Left kidney (tissue), 8 donors: ENCODE results near the gene ECHS1. TPM values are rescaled to one million over a fixed set of nuclear protein-coding genes. Genes with fewer than 3 reads are reported as not detected.
A peak's percentile ranks its signal among the peaks of the same experiment; 100 is the strongest.
"Not testable (repeated sequence)": the region's sequence is repeated elsewhere in the genome, so short reads cannot be mapped to it uniquely, and the experiment has no call there.

Experiments
- DNase-seq: peaks from one replicate; pipeline ENCODE4 v3.0.0-alpha.2; 2013
- long read RNA-seq, 8 donors: transcript quantifications; one replicate each; lab custom pipeline, GENCODE V29; 2026
- polyA plus RNA-seq: library from polyadenylated mRNA; unstranded; fragments of 120-200 nt; gene quantifications from one replicate; pipeline ENCODE4 v1.2.1, GENCODE V29; 2013; ENCODE audit not compliant: insufficient read length

Gene ECHS1
- 128 TPM for polyA plus RNA-seq
- long read RNA-seq, donor 1, transcript ECHS1-201 (8 exons, 1,617 nt), result major isoform, 116 of 215 reads
- long read RNA-seq, donor 1, partial matches to known transcripts, result 99 of 215 reads
- long read RNA-seq, donor 1, other reads (novel, unspliced or antisense), result 0 of 215 reads
- long read RNA-seq, donor 2, transcript ECHS1-201 (8 exons, 1,617 nt), result major isoform, 88 of 140 reads
- long read RNA-seq, donor 2, partial matches to known transcripts, result 52 of 140 reads
- long read RNA-seq, donor 2, other reads (novel, unspliced or antisense), result 0 of 140 reads
- long read RNA-seq, donor 3, transcript ECHS1-201 (8 exons, 1,617 nt), result major isoform, 99 of 120 reads
- long read RNA-seq, donor 3, partial matches to known transcripts, result 21 of 120 reads
- long read RNA-seq, donor 3, other reads (novel, unspliced or antisense), result 0 of 120 reads
- long read RNA-seq, donor 4, transcript ECHS1-201 (8 exons, 1,617 nt), result major isoform, 5 of 15 reads
- long read RNA-seq, donor 4, partial matches to known transcripts, result 10 of 15 reads
- long read RNA-seq, donor 4, other reads (novel, unspliced or antisense), result 0 of 15 reads
- long read RNA-seq, donor 5, transcript ECHS1-201 (8 exons, 1,617 nt), result major isoform, 158 of 195 reads
- long read RNA-seq, donor 5, partial matches to known transcripts, result 37 of 195 reads
- long read RNA-seq, donor 5, other reads (novel, unspliced or antisense), result 0 of 195 reads
- long read RNA-seq, donor 6, transcript ECHS1-201 (8 exons, 1,617 nt), result major isoform, 89 of 203 reads
- long read RNA-seq, donor 6, partial matches to known transcripts, result 93 of 203 reads
- long read RNA-seq, donor 6, other reads (novel, unspliced or antisense), result 21 of 203 reads
- long read RNA-seq, donor 7, transcript ECHS1-201 (8 exons, 1,617 nt), result major isoform, 123 of 167 reads
- long read RNA-seq, donor 7, partial matches to known transcripts, result 44 of 167 reads
- long read RNA-seq, donor 7, other reads (novel, unspliced or antisense), result 0 of 167 reads
- long read RNA-seq, donor 8, transcript ECHS1-201 (8 exons, 1,617 nt), result major isoform, 46 of 58 reads
- long read RNA-seq, donor 8, partial matches to known transcripts, result 12 of 58 reads
- long read RNA-seq, donor 8, other reads (novel, unspliced or antisense), result 0 of 58 reads

DNA sequence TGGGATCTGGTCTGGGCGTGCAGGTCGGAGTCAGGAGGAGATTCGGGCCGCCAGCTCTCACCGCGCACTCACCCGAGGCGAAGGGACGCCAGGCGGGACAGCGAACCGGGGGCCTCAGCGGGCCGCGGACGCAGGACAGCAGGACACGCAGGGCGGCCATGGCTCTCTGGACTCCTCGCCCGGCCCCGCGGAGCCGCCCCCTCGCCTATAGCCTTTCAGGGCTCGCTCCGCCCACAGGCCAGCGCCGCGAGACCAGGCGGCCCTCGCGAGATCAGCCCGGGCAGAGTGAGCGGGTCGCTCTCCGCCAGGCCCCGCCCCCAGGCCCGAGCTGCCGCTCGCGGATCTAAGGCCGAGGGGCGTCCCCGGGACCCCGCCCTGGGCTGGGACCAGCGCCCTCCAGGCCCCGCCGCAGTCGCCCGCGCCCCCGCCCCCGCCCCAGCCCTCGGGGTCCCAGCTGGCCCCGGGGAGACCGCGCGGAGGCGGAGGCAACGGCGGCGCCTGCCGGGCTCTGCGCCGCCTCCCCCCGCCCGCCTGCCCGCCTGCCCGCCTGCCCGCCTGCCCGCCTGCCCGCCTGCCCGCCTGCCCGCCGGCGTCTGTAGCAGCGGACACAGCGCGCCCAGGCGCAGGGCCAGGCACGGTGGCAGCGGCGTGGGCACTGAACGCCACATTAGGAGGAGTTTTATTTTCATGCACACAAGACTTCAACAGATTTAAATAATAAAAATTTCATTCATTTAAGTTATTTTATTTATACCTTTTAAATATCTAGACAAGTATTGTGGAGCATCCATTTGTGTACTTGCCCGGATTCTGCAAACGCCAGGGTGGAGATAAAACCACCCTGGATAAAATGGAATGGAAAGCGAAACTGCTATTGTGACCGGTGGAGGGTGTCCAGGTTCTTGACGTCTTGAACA lies at the start of gene ECHS1:
Gene ECHS1, minus strand, starts transcription at position 181 of the 917 bp plus-strand sequence. Its CDS starts 21 bp downstream, at position 160.
- peak; percentile 92 for DNase-seq

DNA sequence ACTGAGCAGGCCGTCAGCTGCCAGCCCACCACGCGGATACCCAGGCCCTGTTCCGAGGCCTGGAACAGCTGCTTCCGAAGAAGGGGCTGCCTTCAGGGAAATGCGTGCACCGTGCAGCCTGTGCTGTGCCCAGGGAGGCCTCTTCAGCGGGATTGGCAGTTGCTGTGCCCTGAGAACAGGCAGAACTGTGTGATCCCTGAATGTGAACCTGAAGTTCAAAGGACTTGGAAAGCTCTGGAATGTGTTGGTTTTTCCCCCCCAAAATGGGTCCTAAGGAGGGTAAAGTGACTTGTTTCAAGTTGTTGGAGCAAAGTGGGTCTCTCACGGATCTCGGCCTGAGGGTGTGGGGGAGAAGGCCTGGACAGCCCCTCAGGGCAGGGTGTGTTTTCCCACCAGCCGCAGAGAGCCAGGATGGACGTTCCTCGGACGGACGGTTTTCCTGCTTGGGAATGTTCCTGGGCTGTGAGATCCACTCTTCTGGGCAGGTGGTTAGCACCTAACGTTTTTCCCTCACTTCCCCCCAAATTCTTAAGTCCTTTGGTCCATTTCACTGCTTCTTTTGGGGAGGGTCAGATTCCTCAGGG lies 49.2 kb upstream of the ECHS1 start:
- DNase-seq, result no peak

DNA sequence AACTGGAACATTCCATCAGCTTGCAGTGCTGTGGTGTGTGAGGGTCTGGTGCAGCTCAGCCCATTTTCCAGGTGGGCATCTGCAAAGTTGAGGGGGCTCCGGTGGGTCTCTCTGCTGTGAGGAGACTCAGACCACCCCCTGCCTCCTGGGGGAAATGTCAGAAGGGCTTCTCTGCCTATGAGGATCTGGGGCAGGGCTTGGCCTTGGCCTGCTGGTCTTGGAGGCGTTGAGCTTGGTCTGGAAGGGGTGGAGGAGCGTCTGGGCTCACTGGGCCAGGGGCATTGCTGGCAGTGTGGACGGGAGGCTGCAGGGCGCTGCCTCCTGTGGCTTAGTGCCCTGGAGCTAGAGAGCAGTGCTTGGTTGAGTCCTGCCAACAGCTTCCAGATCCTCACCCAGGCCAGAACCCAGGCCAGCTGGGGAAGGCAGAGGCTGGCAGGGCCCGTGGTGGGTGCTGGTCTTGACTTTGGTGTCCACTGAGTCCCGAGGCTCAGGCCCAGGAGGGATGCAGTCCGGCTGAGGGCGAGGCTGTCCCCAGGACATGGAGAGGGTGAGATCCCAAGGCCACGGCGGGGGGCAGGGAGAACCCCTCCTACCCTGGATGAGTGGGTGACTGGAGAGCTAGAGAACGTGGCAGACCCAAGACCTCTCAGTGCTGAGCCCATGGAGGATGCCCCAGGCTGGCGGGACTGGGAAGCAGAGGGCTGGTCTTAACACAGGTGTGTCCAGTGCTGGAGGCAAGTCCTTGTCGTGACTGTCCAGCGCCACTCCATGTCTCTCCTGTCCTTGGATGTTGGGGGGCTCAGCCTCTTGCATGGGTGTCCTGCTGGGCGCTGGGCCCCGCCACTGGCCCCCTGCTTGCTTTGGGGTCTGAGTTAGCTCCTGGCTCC lies 48.4 kb upstream of the ECHS1 start:
- no peak for DNase-seq

GRCh38 chr10:133420579-133420978 lies 47.4 kb upstream of the ECHS1 start:
- DNase-seq, result no peak

DNA sequence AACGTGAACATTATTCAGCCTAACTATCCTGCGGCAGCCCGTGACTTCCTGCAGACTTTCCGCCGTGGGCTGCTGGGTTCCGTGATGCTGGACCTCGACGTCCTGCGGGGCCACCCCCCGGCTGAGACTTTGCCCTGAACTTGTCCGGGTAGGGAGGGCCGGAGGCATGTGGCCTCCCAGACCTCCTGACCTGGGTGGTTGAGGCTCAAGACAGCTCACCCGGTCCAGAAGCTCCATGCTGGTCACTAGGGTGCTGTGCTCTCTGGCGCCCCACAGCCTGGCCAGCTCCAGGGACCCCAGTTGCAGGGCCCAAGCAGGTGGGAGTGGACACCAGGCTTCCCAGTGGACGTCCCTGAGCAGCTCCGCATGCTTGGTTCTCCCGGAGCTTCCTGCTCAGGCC lies 46.9 kb upstream of the ECHS1 start:
- no peak for DNase-seq

- DNase-seq, result no peak
These were observed 46.2 kb upstream of the ECHS1 start for GRCh38 chr10:133419211-133419950.

DNA sequence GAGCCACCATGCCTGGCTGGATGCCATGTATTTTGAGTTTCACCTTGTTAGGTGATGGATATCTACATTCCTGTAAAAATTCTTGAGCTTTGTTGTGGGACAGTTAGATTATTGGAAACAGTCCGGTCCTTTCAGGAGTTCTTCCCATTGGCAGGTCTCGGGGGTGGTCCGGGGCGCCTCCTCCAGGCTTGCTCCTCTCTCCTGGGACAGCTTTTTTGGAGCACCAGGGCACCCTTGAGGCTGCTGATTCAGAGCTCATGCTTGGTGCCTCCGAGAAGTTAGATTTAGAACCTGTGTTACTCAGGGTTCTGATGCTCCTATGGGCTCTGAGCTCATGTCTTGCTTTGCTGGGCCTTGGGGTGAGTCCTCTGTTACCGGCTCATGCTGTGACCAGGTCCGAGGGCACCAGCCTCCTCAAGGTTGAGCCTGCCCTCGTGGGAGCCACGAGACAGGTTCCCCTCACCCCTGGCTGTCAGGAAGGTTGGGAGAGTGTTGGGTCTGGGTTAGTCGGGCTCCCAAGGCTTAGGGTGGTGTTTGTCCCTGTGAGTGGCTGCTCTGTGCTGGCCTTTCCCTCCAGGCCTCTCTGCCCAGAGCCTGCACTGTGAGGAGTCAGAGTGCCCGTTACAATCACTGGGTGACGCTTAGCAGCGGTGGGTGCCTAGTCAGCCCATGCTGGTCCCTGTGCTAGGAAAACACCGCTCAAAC lies 45.3 kb upstream of the ECHS1 start:
- DNase-seq, result no peak

- DNase-seq, result no peak
These were observed 42.6 kb upstream of the ECHS1 start for GRCh38 chr10:133415752-133416151.

GRCh38 chr10:133414401-133414800 lies 41.2 kb upstream of the ECHS1 start:
- DNase-seq, result not testable (repeated sequence)

- no peak for DNase-seq
These were observed 39.2 kb upstream of the ECHS1 start for GRCh38 chr10:133412381-133412711.

GRCh38 chr10:133411523-133412380 lies 38.6 kb upstream of the ECHS1 start:
- DNase-seq, result no peak

DNA sequence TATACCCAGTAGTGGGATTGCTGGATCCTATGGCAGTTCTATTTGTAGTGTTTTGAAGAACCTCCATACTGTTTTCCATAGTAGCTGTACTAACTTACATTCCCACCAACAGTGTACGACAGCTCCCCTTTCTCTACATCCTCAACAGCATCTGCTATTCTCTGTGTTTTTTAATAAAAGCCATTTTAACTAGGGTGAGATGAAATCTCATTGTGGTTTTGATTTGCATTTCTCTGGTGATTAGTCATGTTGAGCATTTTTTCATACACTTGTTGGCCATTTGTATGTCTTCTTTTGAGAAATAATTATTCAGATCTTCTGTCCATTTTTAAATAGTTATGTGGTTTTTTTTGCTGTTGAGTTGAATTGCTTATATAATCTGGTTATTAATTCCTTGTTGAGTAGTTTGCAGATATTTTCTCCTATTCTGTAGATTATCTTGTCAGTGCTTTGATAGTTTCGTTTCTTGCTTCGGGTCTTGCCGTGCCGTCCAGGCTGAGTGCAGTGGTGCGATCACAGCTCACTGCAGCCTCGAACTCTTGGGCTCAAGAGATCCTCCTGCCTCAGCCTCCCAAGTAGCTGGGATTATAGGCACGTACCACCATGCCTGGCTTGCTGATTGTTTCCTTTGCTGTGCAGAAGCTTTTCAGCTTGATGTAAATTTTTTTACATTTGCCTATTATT lies 32.8 kb upstream of the ECHS1 start:
- DNase-seq, result no peak

DNA sequence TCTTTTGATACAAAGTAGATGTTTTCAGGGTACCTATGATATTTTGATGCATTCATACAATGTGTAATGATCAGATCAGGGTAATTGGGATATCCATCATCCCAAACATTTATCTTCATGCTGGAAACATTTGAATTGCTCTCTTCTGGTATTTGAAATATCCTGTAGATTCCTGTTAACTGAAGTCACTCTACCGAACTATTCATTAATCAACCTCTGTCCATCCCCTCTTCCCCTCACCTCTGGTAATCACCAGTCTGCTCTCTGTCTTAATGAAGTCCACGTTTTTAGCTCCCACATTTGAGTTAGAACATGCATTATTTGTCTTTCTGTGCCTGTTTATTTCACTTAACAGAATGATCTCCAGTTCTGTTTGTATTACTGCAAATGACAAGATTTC lies 32.1 kb upstream of the ECHS1 start:
- no peak for DNase-seq

GRCh38 chr10:133403784-133404183 lies 30.6 kb upstream of the ECHS1 start:
- no peak for DNase-seq

DNA sequence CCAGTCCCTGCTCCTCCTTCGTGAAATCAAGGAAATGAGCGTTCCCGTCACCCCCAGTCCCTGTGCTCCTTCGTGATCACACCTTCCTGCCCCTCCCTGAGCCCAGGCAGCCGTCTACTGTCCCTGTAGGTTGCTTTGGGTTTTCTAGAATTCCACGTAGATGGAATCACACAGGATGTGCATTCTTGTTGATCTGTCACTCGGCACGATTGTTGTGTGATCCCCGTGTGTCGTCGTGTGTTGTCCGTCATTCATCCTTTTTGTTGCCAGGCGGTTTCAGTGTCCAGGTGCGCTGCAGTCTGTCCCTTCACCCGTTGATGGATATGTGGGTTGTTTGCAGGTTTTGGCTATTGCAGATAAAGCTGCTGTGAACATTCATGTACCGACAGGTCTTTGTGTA lies 30.2 kb upstream of the ECHS1 start:
- no peak for DNase-seq

DNA sequence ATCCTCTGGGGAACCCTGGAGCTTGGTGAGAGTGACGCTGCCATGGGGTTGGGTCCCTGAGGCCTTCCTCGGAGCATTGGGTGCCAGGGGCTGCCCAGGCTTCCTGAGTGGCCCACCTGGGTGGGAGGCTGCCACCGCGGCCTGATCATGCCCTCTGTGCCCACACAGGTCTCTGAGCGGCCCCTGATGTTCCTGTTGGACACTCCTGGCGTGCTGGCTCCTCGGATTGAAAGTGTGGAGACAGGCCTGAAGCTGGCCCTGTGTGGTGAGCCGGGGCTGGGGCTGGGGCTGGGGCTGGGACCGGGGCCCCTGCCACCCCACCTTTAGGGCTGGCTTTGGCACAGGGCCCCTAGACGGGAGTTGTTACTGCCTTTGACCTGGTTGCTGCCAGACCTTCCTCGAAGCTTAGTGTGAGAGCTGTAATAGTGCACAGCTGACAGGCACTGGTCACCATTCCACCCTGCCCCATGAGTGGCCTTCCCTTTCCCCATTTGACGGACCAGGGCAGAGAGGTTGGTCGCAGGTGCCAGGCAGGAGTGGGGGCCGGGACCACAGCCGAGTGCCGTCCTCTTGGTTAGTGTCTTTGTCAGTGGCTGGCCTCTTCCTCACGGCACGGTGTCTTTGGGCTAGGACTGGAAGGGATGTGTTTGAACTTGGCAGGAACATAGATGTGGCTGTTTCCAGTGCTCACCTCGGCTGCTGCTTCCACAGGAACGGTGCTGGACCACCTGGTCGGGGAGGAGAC lies 29.0 kb upstream of the ECHS1 start:
- DNase-seq, result no peak
